ENCODE measurements around the gene FARP1. TPM values are rescaled to one million over a fixed set of nuclear protein-coding genes. Genes with fewer than 3 reads are reported as not detected.

Gene FARP1
- total and polyA plus RNA-seq, 2 of the 8 experiments (the other 6 are each of a cell fraction or from before 2014, with no cell fraction given) = 24.7 to 104 TPM

- Histone ChIP-seq H3K14ac (ENCODE audit: insufficient read length) (no peak overlapping the region), H3K27ac (ENCODE audit: low read depth, low read length) (no peak overlapping the region), H2BK120ac (replicated peaks; ENCODE audit: low read depth, low read length) (no peak overlapping the region), H3K23ac (ENCODE audit: insufficient read length) (no peak overlapping the region), H3K9me3 (ENCODE audit: insufficient read depth in 2 of 2, low read depth in 1 of 2, low read length in 1 of 2) (no peaks in the 10 kb centered on the region), H3K79me1 (ENCODE audit: low read depth, low read length) (no peaks in the 10 kb centered on the region), H3K36me3 (ENCODE audit: control insufficient read depth in 2 of 4, insufficient read depth in 4 of 4, low read length in 3 of 4) (peaks cover 2 to 10% (median 5%) of the 10 kb centered on the region in 4 experiments; a peak in 7 of 8 replicates), H4K20me1 (replicated peaks in 1 of 2; ENCODE audit: control insufficient read depth in 1 of 2, insufficient read depth in 2 of 2, low read length in 2 of 2) (no peaks in the 10 kb centered on the region), H2BK5ac (ENCODE audit: low read depth, low read length) (no peak overlapping the region), H4K91ac (replicated peaks; ENCODE audit: insufficient read length, low read length) (no peak overlapping the region), H3K4me3 (ENCODE audit: extremely low read depth in 1 of 4, insufficient read depth in 2 of 4, low read depth in 3 of 4, low read length in 4 of 4) (no peak overlapping the region), H2BK15ac (ENCODE audit: low read length) (no peak overlapping the region), H3K27me3 (replicated peaks in 1 of 4; ENCODE audit: control insufficient read depth in 3 of 4, extremely low read depth in 1 of 4, insufficient read depth in 3 of 4, low read length in 3 of 4) (no peaks in the 10 kb centered on the region), H3K4me2 (ENCODE audit: insufficient read depth in 1 of 2, low read depth in 2 of 2, low read length in 2 of 2) (no peak overlapping the region), H3K9ac (replicated peaks in 1 of 4; ENCODE audit: extremely low read depth in 1 of 4, low read depth in 3 of 4, low read length in 3 of 4) (no peak overlapping the region), H4K5ac (ENCODE audit: insufficient read length, low read depth, low read length) (no peak overlapping the region), H3K23me2 (ENCODE audit: low read depth, low read length) (no peaks in the 10 kb centered on the region), H3K4ac (replicated peaks; ENCODE audit: insufficient read length, low read depth, low read length) (no peak overlapping the region), H3K4me1 (replicated peaks in 1 of 4; ENCODE audit: control insufficient read depth in 3 of 4, insufficient read depth in 4 of 4, low read length in 3 of 4) (no peaks in the 10 kb centered on the region), H2AFZ (ENCODE audit: low read length) (no peak overlapping the region), H4K8ac (ENCODE audit: extremely low read depth, insufficient read depth, low read length) (no peak overlapping the region), H2AK5ac (ENCODE audit: low read depth, low read length) (no peak overlapping the region), H3K79me2 (ENCODE audit: control insufficient read depth in 1 of 2, insufficient read depth in 2 of 2, low read length in 2 of 2) (no peaks in the 10 kb centered on the region), H2BK12ac (ENCODE audit: low read depth, low read length) (no peak overlapping the region), H2BK20ac (ENCODE audit: low read length) (no peak overlapping the region), H3K56ac (replicated peaks; ENCODE audit: insufficient read length, low read depth, low read length) (no peak overlapping the region), H3K18ac (ENCODE audit: extremely low read depth, low read length) (no peak overlapping the region)
- POLR2A ChIA-PET (ENCODE audit: partially characterized antibody) = interaction anchor here (0.6 kb wide), 2 partner anchors 201 to 1464 kb away, joined by 3 to 4 read pairs; no protein-coding TSS in a partner anchor
- CTCF ChIA-PET (ENCODE audit: partially characterized antibody) = interaction anchor here (1.5 kb wide), 1 partner anchor 234 kb away, joined by 4 read pairs; no protein-coding TSS in a partner anchor
- FAIRE-seq (no peak), DNase-seq (ENCODE audit: low read depth in 1 of 2, low spot score in 2 of 2) (no peak)
- WGBS, 2 experiments (ENCODE audit: extremely low coverage in 1 of 2, insufficient coverage in 1 of 2, insufficient read length in 1 of 2, insufficient replicate concordance in 2 of 2, low coverage in 1 of 2, low lambda C conversion rate in 2 of 2, missing lambda C conversion rate in 1 of 2) = 88% methylated on average over 14 of the region's 14 CpGs; no CpG with 5 or more reads in 1 of the 2 experiments
- TF ChIP-seq CTBP2 (IDR thresholded peaks at IDR 0.05; ENCODE audit: borderline replicate concordance, insufficient read depth, insufficient read length, low read length) = no peak
- no peak for TF ChIP-seq ATF2 (IDR thresholded peaks at IDR 0.05; ENCODE audit: low read length)
- TF ChIP-seq KDM1A (IDR thresholded peaks at IDR 0.05; ENCODE audit: borderline replicate concordance, low read length) = no peak
- TF ChIP-seq RXRA (IDR thresholded peaks at IDR 0.05; ENCODE audit: insufficient read depth, low read depth, low read length) = no peak
- no peak for TF ChIP-seq EZH2 (IDR thresholded peaks at IDR 0.05; ENCODE audit: low read depth, low read length, severe bottlenecking)
- no peak for TF ChIP-seq CBX8 (IDR thresholded peaks at IDR 0.05; ENCODE audit: borderline replicate concordance, low read depth, low read length)
- no peak for TF ChIP-seq SAP30 (IDR thresholded peaks at IDR 0.05; ENCODE audit: insufficient read depth, insufficient replicate concordance, low read length)
- no peak for TF ChIP-seq ASH2L (IDR thresholded peaks at IDR 0.05; ENCODE audit: low read length)
- TF ChIP-seq RNF2 (IDR thresholded peaks at IDR 0.05; ENCODE audit: borderline replicate concordance, low read depth, low read length, missing control alignments, poor library complexity, severe bottlenecking) = no peak
Measured at GRCh38 chr13:98419786-98420553, 277.1 kb downstream of the FARP1 start.

All from H1 (cell line).